OCI-LY3 (cell line): ENCODE results near the gene PIH1D1.

Experiments used
- CTCF ChIP-seq: fragments of 200-600, 300-600 bp; sonication (generic); IDR thresholded peaks from 2 replicates; pipeline ENCODE4 v1.5.1; 2014; ENCODE audit warnings: antibody characterized with exemption, low read length, low read depth
- EZH2phosphoT487 ChIP-seq: fragments of 200-600 bp; shearing (Covaris generic); IDR thresholded peaks from 2 replicates; pipeline ENCODE4 v1.6.1; 2018; ENCODE audit warnings: antibody characterized with exemption, mixed run types, low read depth

- TF ChIP-seq CTCF = no peak
- TF ChIP-seq EZH2phosphoT487 = no peak
These were observed 39.6 kb upstream of the PIH1D1 start for GRCh38 chr19:49491030-49491803.
